GM19452 (cell line): ENCODE results near the gene ACCS.

Source experiments
- ATAC-seq: cut with Tn5 transposase; IDR thresholded peaks from one replicate; pipeline ENCODE4 v1.9.1; 2021; ENCODE audit not compliant: unreplicated experiment

Gene ACCS

DNA sequence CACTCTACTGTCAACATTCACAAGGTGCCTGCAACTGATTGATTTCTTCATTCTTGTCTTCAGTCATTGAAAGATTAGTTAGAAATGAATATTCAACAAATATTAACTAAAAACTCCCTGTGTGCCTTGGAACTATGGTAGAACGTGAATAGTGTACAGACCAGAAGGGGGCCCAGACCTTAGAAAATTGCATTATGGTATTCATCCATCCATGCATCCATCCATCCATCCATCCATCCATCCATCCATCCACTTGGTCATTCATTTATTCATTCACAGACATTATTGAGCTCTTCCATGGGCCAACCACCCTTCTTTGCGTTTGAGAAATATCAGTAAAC lies 28.4 kb upstream of the ACCS start:
- no peak for ATAC-seq

DNA sequence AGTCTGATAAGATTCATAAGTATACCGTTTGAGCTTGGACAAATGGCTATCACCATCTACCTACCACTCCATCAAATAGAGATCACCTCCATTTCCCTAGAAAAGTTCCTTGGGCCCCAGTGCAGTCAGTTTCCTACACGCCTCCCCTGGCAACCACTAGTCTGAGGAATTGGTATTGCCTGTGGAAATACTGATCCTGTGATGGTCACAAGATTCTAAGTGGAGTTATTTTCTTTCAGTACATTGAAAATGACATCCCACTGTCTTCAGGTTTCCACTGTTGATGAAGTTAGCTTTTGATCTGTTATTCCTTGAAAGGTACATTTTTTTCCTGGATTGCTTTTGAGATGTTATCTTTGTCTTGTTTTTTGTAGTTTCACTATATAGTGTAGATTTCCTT lies 22.9 kb upstream of the ACCS start:
- ATAC-seq = no peak

DNA sequence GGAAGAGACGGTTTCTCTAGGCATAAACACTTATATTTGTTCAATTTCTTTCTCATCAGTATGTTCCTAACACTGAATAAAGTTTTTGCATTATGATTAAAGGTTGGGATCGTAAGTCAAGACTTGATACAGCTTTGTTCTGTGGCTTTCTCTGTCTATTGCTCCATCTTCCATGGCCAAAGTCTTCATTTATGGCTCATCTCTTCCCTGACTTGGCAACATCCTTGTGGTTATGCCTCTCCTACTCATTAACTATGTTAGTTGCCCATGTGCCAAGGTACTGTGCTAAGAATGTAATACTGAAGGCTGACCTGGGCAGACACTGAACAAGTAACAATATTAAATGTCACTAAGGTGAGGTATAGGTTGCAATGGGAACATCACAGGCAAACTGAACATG lies 19.9 kb upstream of the ACCS start:
- no peak for ATAC-seq

DNA sequence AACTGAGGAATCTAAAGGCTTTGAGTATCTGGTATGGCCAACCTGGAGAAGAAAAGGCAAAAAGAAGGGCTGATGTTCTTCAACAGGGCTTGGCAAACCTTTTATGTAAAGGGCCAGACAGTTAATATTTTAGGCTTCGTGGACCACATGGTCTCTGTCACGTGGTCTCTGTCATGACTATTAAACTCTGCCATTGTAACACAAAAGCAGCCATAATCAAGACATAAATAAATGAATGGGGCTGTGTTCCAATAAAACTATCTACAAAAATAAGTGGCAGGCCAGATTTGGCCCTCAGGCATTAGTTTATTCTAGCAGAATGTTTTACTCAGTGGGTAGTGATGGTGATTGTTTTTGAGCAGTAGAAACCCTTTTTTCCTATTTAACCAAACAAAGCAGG lies 18.8 kb upstream of the ACCS start:
- ATAC-seq = no peak

DNA sequence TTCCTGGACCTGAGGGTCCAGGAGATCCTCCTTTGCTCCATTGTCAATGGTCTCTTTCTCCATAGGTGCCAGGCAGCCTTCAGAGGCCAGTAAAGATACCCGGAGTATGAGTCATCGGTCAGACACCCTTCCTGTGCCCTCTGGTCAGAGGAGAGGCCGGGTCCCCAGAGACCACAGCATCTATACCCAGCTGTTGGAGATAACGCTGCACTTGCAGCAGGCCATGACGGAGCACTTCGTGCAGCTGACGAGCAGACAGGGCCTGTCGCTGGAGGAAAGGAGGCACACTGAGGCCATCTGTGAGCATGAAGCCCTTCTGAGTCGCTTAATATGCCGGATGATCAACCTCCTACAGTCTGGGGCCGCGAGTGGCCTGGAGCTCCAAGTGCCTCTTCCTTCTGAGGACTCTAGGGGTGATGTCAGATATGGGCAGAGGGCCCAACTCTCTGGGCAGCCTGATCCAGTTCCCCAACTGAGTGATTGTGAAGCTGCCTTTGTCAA lies 18.1 kb upstream of the ACCS start, which contains the start of gene ACCSL:
Gene ACCSL (plus strand): TSS at position 51 of the 501 bp plus-strand sequence. CDS start 56 bp downstream, at position 107.
- ATAC-seq = no peak

DNA sequence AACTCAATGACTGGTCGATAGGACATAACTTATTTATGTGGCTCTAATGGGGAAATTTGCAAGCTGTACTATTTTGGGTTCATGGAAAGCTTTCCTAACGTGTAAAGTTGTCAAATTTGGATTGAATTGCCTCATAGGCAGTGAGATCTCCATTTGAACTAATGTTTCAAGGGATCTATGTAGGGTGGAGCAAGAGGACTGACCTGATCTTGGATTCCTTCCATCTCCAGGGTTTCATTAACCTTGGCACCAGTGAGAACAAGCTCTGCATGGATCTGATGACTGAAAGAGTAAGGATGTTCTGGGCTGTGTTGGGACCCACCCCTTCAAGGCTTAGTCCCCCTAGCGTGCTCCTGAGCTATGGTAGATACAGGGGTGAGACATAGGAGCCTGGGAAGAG lies 16.2 kb upstream of the ACCS start:
- no peak for ATAC-seq

DNA sequence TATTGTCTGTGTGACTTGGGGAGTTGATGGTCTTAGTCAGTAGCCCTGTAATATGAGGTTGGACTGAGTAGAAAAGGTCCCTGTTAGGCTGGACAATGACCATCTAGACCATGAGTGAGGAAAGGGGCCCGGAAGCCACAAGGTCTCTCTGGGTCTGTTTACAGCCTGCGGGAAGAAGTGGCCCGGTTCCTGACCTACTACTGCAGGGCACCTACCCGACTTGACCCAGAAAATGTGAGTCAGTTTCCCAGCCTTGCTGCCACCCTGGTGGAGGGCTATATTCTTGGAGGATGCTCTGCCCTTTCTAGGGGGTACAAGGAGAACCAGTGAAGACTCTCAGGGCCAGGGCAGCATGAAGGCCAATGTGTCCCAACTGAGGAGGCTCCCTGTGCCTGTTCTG lies 14.9 kb upstream of the ACCS start:
- no peak for ATAC-seq

DNA sequence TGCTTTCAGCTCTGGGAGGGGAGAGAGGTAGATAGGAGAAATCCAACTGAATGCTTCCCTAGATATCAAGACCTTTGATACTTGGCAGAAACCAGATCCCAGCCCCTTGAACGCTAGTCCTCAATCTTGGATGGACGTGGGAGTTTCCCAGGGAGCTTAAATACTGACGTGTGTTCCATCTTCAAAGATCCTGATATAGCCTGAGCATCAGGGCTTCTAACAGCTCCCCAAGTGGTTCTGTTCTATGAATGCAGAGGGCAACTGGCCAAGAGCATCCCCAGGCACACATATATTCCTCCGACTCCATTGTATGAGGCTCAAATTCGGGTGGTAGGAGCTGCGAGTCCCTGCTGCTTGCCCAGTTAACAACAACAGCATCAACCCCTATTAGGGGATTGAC lies 8.7 kb upstream of the ACCS start:
- no peak for ATAC-seq

DNA sequence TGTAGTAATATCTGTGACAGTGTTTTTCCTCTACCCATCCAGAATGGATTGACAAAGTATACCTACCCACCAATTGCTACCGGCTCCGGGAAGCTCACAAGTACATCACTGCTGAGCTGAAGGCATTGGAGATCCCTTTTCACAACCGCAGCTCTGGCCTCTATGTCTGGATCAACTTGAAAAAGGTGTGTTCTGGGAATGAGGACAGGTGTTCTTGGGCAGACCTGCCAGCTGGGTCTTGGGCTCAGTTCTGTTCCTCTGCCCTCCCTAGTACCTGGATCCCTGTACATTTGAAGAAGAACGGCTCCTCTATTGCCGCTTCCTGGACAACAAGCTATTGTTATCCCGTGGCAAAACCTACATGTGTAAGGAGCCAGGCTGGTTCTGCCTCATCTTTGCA lies 7.8 kb upstream of the ACCS start:
- ATAC-seq = no peak

DNA sequence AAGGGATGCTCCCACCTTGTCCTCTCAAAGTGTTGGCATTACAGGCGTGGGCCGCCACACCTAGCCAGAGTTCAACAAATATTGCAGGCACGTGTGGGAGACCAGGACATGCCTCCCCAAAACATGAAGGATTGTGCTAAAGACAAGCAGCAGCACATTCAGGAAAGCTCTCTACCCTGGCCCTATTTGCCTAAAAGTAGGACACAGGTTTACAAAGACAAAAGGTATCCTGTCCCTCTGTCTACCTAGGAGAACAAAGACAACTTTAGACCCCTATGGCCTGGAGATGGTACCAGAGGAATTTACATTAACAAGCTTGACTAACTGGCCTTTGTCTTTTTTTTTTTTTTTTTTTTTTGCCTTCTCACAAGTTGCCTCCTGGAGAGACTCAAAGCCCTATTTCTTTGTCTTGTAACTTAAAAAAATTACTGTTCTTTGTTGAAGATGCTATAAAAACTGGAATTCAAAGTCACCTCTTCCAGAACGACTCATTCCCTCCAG lies 859 bp upstream of the ACCS start:
- ATAC-seq = no peak

DNA sequence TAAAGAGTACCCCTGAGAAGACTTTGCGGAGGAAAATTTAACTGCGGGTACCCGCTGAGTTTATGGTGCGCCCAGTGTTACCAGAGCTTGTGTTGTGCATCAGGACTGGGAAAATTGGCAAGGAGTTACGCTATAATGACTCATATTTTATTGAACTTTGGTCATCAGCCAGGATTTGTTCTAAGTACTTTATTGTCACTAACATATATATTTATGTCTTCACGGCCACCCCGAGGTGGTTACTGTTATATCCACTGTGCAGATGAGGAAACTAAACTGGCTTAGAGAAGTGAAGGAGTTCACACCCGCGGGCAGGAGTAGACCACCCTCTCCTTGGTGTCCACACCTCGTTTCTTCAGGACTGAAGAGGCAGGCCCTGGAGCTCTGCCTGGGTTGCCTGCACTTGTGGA lies 667 bp downstream of the ACCS start:
- ATAC-seq = no peak

DNA sequence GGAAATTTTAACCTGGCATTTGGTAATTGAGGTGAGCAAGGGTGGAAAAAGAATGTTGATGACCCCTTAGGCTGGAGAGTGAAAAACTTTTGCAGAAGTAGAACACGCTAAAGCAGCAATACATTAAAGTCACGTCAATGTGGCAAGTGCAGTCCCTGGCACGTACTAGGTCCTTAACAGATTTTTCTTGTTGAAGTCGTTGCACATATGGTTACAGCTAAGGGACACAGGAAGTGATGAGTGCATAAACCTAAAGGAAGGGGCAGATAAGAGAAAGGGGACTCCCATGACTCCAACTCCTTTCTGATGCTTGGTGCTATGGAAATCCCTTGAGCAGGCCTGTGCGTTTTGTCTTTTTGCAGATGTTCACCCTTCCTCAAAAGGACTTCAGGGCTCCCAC lies 1.2 kb downstream of the ACCS start:
- ATAC-seq = no peak

DNA sequence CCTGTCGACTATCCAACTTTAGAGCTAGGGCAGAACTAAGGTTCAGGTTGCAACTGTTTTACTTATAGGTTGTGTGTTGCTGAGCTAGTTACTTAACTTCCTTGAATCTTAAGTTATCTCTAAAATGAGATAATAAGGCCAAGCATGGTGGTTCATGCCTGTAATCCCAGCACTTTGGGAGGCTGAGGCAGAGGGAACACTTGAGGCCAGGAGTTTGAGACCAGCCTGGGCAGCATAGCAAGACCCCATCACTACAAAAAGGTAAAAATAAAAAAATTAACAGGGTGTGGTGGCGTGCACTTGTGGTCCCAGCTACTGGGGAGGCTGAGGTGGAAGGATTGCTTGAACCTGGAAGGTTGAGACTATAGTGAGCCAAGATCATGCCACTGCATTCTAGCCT lies 2.1 kb downstream of the ACCS start:
- no peak for ATAC-seq

DNA sequence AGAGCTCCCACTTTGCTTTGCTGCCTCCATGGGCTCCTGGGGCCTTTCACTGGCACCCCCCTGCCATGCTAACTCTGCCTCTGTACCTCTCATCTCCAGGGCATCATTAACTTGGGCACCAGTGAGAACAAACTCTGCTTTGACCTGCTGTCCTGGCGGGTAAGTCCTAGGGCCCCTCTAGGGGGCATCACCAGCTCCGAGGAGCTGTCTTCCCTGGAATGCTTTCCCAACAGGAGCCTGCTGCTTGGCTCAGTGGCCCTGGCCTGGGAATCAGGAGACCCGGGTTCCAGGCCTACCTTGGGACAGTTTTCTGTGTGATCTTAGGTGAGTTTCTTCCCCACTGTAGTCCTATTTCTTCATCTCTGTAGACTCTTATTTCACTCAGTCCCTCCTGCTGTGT lies 5.1 kb downstream of the ACCS start:
- no peak for ATAC-seq

DNA sequence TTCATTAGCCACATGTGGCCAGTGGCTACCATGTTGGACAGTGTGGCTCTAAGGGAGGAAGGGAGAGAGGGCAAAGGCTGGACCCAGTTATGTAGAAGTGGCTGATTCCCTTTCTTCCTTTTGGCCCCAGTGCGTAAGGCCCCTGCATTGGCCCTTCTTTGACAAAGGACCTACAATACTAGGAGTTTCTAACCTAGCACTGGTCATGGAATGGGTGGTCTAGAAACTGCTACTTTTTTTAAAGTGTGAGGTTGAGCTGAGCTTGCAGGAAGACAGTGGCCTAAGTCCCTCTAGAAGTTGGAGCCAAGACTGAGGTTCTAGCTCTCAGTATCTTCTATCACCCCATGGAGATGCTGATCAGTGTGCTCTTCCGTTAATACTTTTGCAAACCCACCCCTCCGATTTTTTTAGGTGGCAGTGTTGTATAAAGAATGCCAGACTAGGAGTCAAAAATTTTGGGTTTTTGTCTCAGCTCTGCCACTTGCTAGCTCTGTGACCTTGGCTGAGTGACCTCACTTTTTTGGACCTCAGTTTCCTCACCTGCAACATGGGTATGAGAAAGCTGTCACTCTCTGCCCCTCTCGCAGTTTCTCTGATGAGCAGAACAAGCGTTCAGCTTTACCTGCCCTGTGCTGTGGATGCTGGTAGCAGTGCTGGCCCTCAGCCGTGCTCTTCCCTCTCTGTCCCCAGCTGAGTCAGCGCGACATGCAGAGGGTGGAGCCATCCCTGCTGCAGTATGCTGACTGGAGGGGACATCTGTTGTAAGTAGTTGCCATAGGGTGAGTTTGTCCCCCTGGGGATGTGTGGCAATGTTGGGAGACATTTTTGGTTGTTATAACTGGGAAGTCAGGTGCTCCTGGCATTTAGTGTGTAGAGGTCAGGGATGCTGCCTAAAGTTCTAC lies 6.9 kb downstream of the ACCS start:
- no peak for ATAC-seq

DNA sequence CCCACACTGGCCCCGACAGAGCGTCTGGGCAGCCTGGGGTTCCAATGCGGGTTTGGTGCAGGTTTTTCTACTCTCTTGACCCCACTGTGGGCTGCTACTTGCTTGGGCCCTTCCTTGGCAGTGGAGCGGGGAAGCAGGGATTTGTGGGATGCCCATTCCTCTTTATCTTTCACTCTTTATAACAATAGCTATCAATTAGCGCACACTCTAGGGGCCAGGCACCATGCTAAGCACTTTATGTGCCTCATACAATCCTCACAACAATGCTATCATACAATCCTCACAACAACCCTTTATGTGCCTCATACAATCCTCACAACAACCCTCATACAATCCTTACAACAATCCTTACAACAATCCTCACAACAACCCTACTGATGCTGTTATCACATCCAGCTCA lies 12.7 kb downstream of the ACCS start:
- no peak for ATAC-seq

DNA sequence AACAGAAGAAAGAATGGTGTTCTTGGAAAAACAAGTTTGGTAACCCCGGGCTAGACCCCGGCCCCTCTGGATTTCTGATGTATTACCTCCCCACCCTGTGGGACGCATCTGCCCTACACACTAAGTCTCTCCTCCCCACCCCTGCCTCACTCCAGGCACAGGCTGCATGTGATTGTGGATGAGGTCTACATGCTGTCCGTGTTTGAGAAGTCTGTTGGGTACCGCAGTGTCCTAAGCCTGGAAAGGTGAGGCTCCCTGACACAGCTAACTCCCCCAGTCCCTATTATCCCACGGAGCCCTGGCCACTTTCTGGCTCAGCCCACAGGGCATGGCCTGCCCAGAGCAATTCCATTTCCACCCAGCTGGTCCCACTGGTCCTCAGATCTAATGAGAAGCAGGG lies 13.3 kb downstream of the ACCS start:
- ATAC-seq = no peak

DNA sequence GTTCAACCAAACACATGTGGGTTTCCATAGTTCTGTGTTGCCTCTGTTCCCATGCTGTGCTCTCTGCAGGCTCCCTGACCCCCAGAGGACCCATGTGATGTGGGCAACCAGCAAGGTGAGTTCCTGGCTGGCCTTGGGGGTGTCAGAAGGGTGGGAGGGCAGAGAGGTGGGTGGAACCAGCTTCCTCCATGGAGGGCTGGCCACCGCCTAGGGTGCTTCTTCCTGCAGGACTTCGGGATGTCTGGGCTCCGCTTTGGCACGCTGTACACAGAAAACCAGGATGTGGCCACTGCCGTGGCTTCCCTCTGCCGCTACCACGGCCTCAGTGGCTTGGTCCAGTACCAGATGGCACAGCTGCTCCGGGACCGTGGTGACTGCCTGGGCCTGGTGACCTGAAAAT lies 14.9 kb downstream of the ACCS start:
- no peak for ATAC-seq

DNA sequence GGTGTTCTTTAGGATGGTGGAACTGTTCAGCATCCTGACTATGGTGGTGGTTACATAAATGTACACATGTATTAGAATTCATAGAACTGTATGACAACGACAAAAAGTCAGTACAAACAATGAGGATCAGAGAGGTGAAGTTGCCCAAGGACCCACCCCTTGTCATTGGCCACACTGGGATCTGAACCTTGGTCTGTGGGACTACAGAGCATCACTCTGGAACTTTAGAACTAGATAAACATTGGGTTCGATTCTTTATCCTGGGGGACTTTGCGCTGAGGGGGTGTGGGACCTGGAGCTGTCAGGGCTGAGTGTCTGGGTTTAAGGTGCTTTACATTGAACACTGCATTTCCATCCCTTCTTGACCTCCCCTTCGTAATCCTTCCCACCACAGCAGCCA lies 16.6 kb downstream of the ACCS start:
- ATAC-seq = no peak

DNA sequence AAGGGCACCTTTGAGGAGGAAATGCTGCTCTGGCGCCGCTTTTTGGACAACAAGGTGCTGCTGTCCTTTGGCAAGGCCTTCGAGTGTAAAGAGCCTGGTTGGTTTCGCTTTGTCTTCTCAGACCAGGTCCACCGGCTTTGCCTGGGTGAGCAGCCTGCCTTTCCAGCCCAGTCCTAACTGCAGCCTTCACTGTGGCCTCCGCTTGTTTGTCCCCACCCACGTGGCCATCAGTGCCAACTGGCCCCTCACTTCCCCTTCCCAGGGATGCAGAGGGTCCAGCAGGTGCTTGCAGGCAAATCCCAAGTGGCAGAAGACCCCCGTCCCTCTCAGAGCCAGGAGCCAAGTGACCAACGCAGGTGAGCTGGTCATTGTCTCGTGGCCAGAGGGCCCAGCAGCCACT lies 17.4 kb downstream of the ACCS start:
- no peak for ATAC-seq

DNA sequence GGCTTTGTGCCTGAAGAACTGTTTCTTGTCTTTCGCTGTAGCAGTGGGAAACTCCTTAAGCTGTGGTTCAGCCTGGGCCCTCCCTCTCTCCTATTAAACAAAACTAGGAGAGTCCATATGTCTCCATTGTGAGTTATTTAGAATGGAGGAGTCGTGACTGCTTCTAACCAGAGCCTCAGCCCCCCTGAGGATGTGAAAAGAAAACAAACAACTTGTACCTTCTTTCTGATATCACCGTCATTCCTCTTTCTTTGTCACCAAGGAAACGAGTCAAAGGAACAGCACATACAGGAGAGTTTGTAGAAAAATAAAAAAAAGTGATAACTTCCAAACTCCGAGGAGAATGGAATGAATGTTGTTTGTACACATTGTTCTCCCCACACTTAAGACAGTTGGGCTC lies 17.8 kb downstream of the ACCS start:
- no peak for ATAC-seq

DNA sequence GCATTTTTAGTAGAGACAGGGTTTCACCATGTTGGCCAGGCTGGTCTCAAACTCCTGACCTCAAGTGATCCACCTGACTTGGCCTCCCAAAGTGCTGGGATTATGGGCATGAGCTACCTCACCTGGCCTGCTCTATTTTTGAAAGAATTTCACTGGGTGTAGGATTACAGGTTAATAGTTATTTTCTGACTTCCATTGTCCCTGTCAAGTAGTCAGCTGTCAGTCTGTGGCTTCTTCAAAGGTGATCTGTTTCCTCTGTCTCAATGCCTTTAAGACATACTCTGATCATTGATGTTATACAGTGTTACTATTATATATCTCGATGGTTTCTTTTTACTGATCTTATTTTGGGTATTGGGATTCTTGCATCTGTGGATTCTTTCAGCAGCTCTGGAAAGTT lies 19.3 kb downstream of the ACCS start:
- ATAC-seq = no peak

DNA sequence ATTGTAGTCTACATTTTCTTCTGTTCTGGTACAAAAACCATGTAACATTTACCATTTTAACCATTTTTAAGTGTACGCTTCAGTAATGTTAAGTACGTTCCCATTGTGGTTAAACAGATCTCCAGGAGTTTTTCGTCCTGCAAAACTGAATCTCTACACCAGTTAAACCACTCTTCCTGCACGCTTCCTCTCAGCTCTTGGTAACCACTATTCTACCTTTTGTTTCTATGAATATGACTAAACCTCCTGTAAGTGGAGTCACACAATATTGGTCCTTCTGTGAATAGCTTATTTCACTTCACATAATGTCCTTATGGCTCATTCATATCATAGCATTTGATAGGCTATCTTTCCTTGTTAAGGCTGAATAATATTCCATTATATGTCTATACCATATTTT lies 22.3 kb downstream of the ACCS start:
- ATAC-seq = no peak
